HG03558 (cell line): Measurements from ENCODE around the gene PDK2.

Experiments used
- ATAC-seq: cut with Tn5 transposase; IDR thresholded peaks from one replicate; pipeline ENCODE4 v1.9.1; 2021; ENCODE audit warnings: moderate number of reproducible peaks; ENCODE audit not compliant: unreplicated experiment; ENCODE audit errors: extremely low read depth

The PDK2 gene

GRCh38 chr17:50161023-50161910 is 66.1 kb downstream of the PDK2 start:
- ATAC-seq: no peak
